GM19099 (cell line): Measurements from ENCODE around the gene FAM13A.

Experiments
- POLR2A ChIP-seq: IDR thresholded peaks from 3 replicates; pipeline ENCODE4 v1.6.1; 2011; ENCODE audit warnings: low read depth; ENCODE audit not compliant: insufficient read length; ENCODE audit errors: extremely low read depth

FAM13A gene

GRCh38 chr4:88804234-88804633, 252.8 kb downstream of the FAM13A start:
- no peak for TF ChIP-seq POLR2A

GRCh38 chr4:88803600-88804096, 253.3 kb downstream of the FAM13A start:
- no peak for TF ChIP-seq POLR2A

- TF ChIP-seq POLR2A = no peak
These were observed 254.2 kb downstream of the FAM13A start for GRCh38 chr4:88802585-88803286.

GRCh38 chr4:88802138-88802537, 254.8 kb downstream of the FAM13A start:
- no peak for TF ChIP-seq POLR2A

DNA sequence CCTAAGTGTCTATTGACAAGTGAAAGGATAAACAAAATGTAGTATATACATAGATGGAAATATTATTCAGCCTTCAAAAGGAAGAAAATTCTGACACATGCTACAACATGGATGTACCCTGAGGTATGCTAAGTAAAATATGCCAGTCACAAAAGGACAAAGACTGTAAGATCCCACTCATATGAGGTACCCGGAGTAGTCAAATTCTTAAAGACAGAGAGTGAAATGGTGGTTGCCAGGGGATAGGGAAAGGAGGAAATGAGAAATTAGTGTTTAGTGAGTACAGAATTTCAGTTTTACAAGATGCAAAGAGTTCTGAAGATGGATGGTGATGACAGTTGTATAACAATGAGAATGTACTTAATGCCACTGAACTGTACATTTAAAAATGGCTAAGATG, 257.1 kb downstream of the FAM13A start:
- no peak for TF ChIP-seq POLR2A

DNA sequence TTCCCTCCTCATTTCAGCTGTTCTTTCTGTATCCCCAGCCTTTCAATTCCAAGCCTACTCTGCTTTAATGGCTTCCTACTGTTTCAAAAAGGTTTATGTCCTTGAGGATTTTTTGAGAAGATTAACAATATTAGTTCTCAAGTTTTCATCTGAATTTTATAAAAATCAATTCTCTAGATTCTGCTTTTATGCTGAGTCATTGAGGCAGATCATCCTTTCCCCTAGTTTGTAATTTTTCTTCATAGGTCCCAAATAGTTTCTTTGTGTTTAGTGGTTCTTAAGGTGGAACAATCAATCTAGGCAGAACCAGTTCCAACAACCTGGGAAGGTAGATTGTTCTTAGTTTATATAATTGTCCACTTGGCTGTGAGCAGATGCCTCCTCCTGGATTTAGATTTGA, 259.3 kb downstream of the FAM13A start:
- no peak for TF ChIP-seq POLR2A

GRCh38 chr4:88796545-88796944, 260.4 kb downstream of the FAM13A start:
- no peak for TF ChIP-seq POLR2A

GRCh38 chr4:88794952-88795351, 262.0 kb downstream of the FAM13A start:
- no peak for TF ChIP-seq POLR2A

DNA sequence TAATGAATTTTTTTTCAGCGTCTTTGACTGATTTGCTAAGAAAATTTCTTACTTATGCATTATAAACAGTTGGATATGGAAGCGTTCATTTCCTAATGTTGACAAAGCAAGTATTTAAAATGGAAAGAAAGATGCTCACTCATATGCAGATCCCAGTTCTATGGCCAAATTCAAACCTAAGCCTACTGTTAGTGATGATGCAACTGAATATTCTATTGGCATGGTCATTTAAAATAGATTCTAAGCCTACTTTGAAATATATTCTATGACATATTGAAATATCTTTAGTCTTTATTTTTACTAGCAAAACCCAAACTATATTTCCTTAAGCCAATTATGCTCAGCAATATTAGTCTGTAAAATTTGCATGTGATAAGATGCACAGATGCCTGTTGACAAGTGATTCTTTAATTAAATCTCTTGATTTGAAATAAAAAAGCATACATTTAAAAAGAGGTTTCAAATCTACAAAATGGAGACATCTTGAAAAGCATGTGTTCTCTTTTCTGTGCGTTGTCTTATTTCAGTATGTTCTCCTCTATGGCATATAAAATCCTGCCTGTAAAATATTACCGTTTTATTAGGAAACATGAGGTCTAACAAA, 262.8 kb downstream of the FAM13A start:
- no peak for TF ChIP-seq POLR2A

DNA sequence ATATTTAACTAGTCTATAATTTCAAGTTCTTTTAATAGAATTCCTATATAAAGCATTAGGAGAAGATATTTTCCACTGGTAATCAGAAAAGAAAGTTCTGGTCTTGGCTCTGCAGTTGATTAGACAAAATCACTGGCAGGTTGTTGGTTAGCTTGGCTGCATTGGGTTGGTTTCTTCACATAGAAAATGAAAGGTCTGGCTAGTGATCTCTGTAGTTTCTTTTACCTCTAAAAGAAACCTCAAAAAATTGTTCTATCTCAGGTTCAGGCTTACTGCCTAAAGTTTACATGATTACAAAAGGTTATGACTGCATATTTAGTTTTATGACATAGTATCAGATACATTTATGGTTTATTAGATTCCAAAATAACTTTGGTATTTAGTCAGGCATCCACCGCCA, 263.5 kb downstream of the FAM13A start:
- no peak for TF ChIP-seq POLR2A

GRCh38 chr4:88792821-88793220, 264.2 kb downstream of the FAM13A start:
- TF ChIP-seq POLR2A = no peak

- TF ChIP-seq POLR2A = no peak
These were observed 264.7 kb downstream of the FAM13A start for GRCh38 chr4:88792268-88792781.

- TF ChIP-seq POLR2A = no peak
These were observed 265.7 kb downstream of the FAM13A start for GRCh38 chr4:88791274-88791673.

GRCh38 chr4:88788895-88789294, 268.1 kb downstream of the FAM13A start:
- no peak for TF ChIP-seq POLR2A

GRCh38 chr4:88788424-88788823, 268.6 kb downstream of the FAM13A start:
- TF ChIP-seq POLR2A = no peak

- no peak for TF ChIP-seq POLR2A
These were observed 271.0 kb downstream of the FAM13A start for GRCh38 chr4:88786011-88786410.
